ENCODE results near the gene SLC27A3.
A peak's percentile ranks its signal among the peaks of the same experiment; 100 is the strongest.
"Not testable (repeated sequence)": the region's sequence is repeated elsewhere in the genome, so short reads cannot be mapped to it uniquely, and the experiment has no call there.

The SLC27A3 gene

GRCh38 chr1:153766663-153767062 is 8.5 kb upstream of the SLC27A3 start:
- not testable (repeated sequence) for H3K4me3 ChIP-seq (ENCODE audit: low read depth in 1 of 2, low read length in 2 of 2); H3K9ac ChIP-seq (ENCODE audit: low read length); H3K27ac ChIP-seq (ENCODE audit: low read depth, low read length); H3K27me3 ChIP-seq (ENCODE audit: control insufficient read depth in 1 of 2, insufficient read depth in 2 of 2, low read length in 2 of 2); H3K9me3 ChIP-seq (ENCODE audit: low read length); H3K4me1 ChIP-seq (ENCODE audit: insufficient read depth, low read length)
- H3K36me3 ChIP-seq (ENCODE audit: insufficient read depth, low read length), result peaks cover 86% of the 10 kb centered on the region

- Histone ChIP-seq H3K36me3 (ENCODE audit: insufficient read depth, low read length) (peaks cover 84% of the 10 kb centered on the region), H3K9ac (ENCODE audit: low read length) (no peak overlapping the region), H3K27me3 (ENCODE audit: control insufficient read depth in 1 of 2, insufficient read depth in 2 of 2, low read length in 2 of 2) (no peaks in the 10 kb centered on the region), H3K4me1 (ENCODE audit: insufficient read depth, low read length) (no peaks in the 10 kb centered on the region), H3K27ac (ENCODE audit: low read depth, low read length) (no peak overlapping the region), H3K4me3 (ENCODE audit: low read depth in 1 of 2, low read length in 2 of 2) (no peak overlapping the region), H3K9me3 (ENCODE audit: low read length) (no peaks in the 10 kb centered on the region)
Observed at GRCh38 chr1:153767519-153767918, 7.7 kb upstream of the SLC27A3 start.

- H3K27ac ChIP-seq (ENCODE audit: low read depth, low read length), result no peak overlapping the region
- no peak overlapping the region for H3K9ac ChIP-seq (ENCODE audit: low read length)
- peaks cover 83% of the 10 kb centered on the region for H3K36me3 ChIP-seq (ENCODE audit: insufficient read depth, low read length)
- H3K4me1 ChIP-seq (ENCODE audit: insufficient read depth, low read length), result no peaks in the 10 kb centered on the region
- no peak overlapping the region for H3K4me3 ChIP-seq (ENCODE audit: low read depth in 1 of 2, low read length in 2 of 2)
- H3K9me3 ChIP-seq (ENCODE audit: low read length), result no peaks in the 10 kb centered on the region
- H3K27me3 ChIP-seq (ENCODE audit: control insufficient read depth in 1 of 2, insufficient read depth in 2 of 2, low read length in 2 of 2), result no peaks in the 10 kb centered on the region
Observed at GRCh38 chr1:153768316-153769181, 6.7 kb upstream of the SLC27A3 start.

- H3K36me3 ChIP-seq (ENCODE audit: insufficient read depth, low read length), result peaks cover 77% of the 10 kb centered on the region
- no peak overlapping the region for H3K9ac ChIP-seq (ENCODE audit: low read length)
- no peak overlapping the region for H3K27ac ChIP-seq (ENCODE audit: low read depth, low read length)
- H3K4me1 ChIP-seq (ENCODE audit: insufficient read depth, low read length), result peaks cover 3% of the 10 kb centered on the region
- no peaks in the 10 kb centered on the region for H3K9me3 ChIP-seq (ENCODE audit: low read length)
- no peaks in the 10 kb centered on the region for H3K27me3 ChIP-seq (ENCODE audit: control insufficient read depth in 1 of 2, insufficient read depth in 2 of 2, low read length in 2 of 2)
- no peak overlapping the region for H3K4me3 ChIP-seq (ENCODE audit: low read depth in 1 of 2, low read length in 2 of 2)
Observed at GRCh38 chr1:153769221-153769620, 6.0 kb upstream of the SLC27A3 start.

GRCh38 chr1:153770797-153771196 is 4.4 kb upstream of the SLC27A3 start:
- no peak overlapping the region for H3K9ac ChIP-seq (ENCODE audit: low read length)
- peaks cover 10% of the 10 kb centered on the region for H3K4me1 ChIP-seq (ENCODE audit: insufficient read depth, low read length)
- H3K27ac ChIP-seq (ENCODE audit: low read depth, low read length), result no peak overlapping the region
- H3K9me3 ChIP-seq (ENCODE audit: low read length), result no peaks in the 10 kb centered on the region
- no peak overlapping the region for H3K4me3 ChIP-seq (ENCODE audit: low read depth in 1 of 2, low read length in 2 of 2)
- peaks cover 67% of the 10 kb centered on the region for H3K36me3 ChIP-seq (ENCODE audit: insufficient read depth, low read length)
- no peaks in the 10 kb centered on the region for H3K27me3 ChIP-seq (ENCODE audit: control insufficient read depth in 1 of 2, insufficient read depth in 2 of 2, low read length in 2 of 2)

GRCh38 chr1:153771261-153771660 is 3.9 kb upstream of the SLC27A3 start:
- Histone ChIP-seq H3K4me1 (ENCODE audit: insufficient read depth, low read length) (peaks cover 12% of the 10 kb centered on the region), H3K27ac (ENCODE audit: low read depth, low read length) (no peak overlapping the region), H3K9ac (ENCODE audit: low read length) (no peak overlapping the region), H3K4me3 (ENCODE audit: low read depth in 1 of 2, low read length in 2 of 2) (no peak overlapping the region), H3K9me3 (ENCODE audit: low read length) (no peaks in the 10 kb centered on the region), H3K36me3 (ENCODE audit: insufficient read depth, low read length) (peaks cover 67% of the 10 kb centered on the region), H3K27me3 (ENCODE audit: control insufficient read depth in 1 of 2, insufficient read depth in 2 of 2, low read length in 2 of 2) (no peaks in the 10 kb centered on the region)

- Histone ChIP-seq H3K9ac (ENCODE audit: low read length) (no peak overlapping the region), H3K27me3 (ENCODE audit: control insufficient read depth in 1 of 2, insufficient read depth in 2 of 2, low read length in 2 of 2) (no peaks in the 10 kb centered on the region), H3K27ac (ENCODE audit: low read depth, low read length) (no peak overlapping the region), H3K9me3 (ENCODE audit: low read length) (no peaks in the 10 kb centered on the region), H3K4me3 (ENCODE audit: low read depth in 1 of 2, low read length in 2 of 2) (no peak overlapping the region), H3K36me3 (ENCODE audit: insufficient read depth, low read length) (peaks cover 63% of the 10 kb centered on the region), H3K4me1 (ENCODE audit: insufficient read depth, low read length) (peaks cover 19% of the 10 kb centered on the region)
Observed at GRCh38 chr1:153771841-153772593, 3.2 kb upstream of the SLC27A3 start.

GRCh38 chr1:153773096-153773921 is 1.9 kb upstream of the SLC27A3 start:
- Histone ChIP-seq H3K4me1 (ENCODE audit: insufficient read depth, low read length) (peaks cover 30% of the 10 kb centered on the region), H3K27me3 (ENCODE audit: control insufficient read depth in 1 of 2, insufficient read depth in 2 of 2, low read length in 2 of 2) (no peaks in the 10 kb centered on the region), H3K9ac (ENCODE audit: low read length) (no peak overlapping the region), H3K36me3 (ENCODE audit: insufficient read depth, low read length) (peaks cover 50% of the 10 kb centered on the region), H3K9me3 (ENCODE audit: low read length) (no peaks in the 10 kb centered on the region), H3K27ac (ENCODE audit: low read depth, low read length) (no peak overlapping the region), H3K4me3 (ENCODE audit: low read depth in 1 of 2, low read length in 2 of 2) (no peak overlapping the region)

GRCh38 chr1:153774026-153774595 is 1.1 kb upstream of the SLC27A3 start:
- Histone ChIP-seq H3K9me3 (ENCODE audit: low read length) (no peaks in the 10 kb centered on the region), H3K9ac (ENCODE audit: low read length) (peak overlapping the region; percentile 55), H3K4me1 (ENCODE audit: insufficient read depth, low read length) (peaks cover 30% of the 10 kb centered on the region), H3K36me3 (ENCODE audit: insufficient read depth, low read length) (peaks cover 47% of the 10 kb centered on the region), H3K4me3 (ENCODE audit: low read depth in 1 of 2, low read length in 2 of 2) (no peak overlapping the region), H3K27me3 (ENCODE audit: control insufficient read depth in 1 of 2, insufficient read depth in 2 of 2, low read length in 2 of 2) (no peaks in the 10 kb centered on the region), H3K27ac (ENCODE audit: low read depth, low read length) (peak overlapping the region; percentile 94)

- Histone ChIP-seq H3K9me3 (ENCODE audit: low read length) (no peaks in the 10 kb centered on the region), H3K4me1 (ENCODE audit: insufficient read depth, low read length) (peaks cover 30% of the 10 kb centered on the region), H3K9ac (ENCODE audit: low read length) (peak overlapping the region; percentile 55)
Observed at GRCh38 chr1:153775458-153776327, 486 bp downstream of the SLC27A3 start.

More at GRCh38 chr1:153775458-153776327, 486 bp downstream of the SLC27A3 start:
- peak overlapping the region; percentile 94 for H3K27ac ChIP-seq (ENCODE audit: low read depth, low read length)
- H3K27me3 ChIP-seq (ENCODE audit: control insufficient read depth in 1 of 2, insufficient read depth in 2 of 2, low read length in 2 of 2), result no peaks in the 10 kb centered on the region
- peak overlapping the region; percentile 73 to 98 for H3K4me3 ChIP-seq (ENCODE audit: low read depth in 1 of 2, low read length in 2 of 2)
- peaks cover 33% of the 10 kb centered on the region for H3K36me3 ChIP-seq (ENCODE audit: insufficient read depth, low read length)
